SH-SY5Y (cell line): ENCODE measurements around the gene HAND2.
A peak's percentile ranks its signal among the peaks of the same experiment; 100 is the strongest.

Experiments used
- GATA2 ChIP-seq: IDR thresholded peaks from 2 replicates; pipeline ENCODE4 v1.6.1; 2011; ENCODE audit warnings: mild to moderate bottlenecking, low read depth, low read length
- GATA3 ChIP-seq: IDR thresholded peaks from 2 replicates; pipeline ENCODE4 v1.6.1; 2011; ENCODE audit warnings: low read depth, mild to moderate bottlenecking, low read length, moderate library complexity

GRCh38 chr4:173524218-173525117 is 5.6 kb downstream of the HAND2 start:
- TF ChIP-seq GATA2 (0 out of 2 replicates have a peak, but pooled peaks have one; percentile 10), GATA3 (no peak)
